Testis (tissue), 3 donors: ENCODE measurements around the gene FBXO30. TPM values are rescaled to one million over a fixed set of nuclear protein-coding genes. Genes with fewer than 3 reads are reported as not detected.

ENCODE experiments used
- DNase-seq: peaks from one replicate; pipeline ENCODE4 v3.0.0-alpha.2; 2019
- H3K27ac ChIP-seq, 2 donors: fragments of 200-600 bp; sonication (generic); one replicate each; pipeline ENCODE4 v1.5.1; 2019
- H3K27me3 ChIP-seq: fragments of 200-600 bp; sonication (generic); one replicate; pipeline ENCODE4 v1.5.1; 2019
- H3K36me3 ChIP-seq: fragments of 200-600 bp; sonication (generic); one replicate; pipeline ENCODE4 v1.5.1; 2017; ENCODE audit warnings: low read depth; ENCODE audit errors: missing control alignments
- H3K4me1 ChIP-seq: fragments of 200-600 bp; sonication (generic); one replicate; pipeline ENCODE4 v1.5.1; 2019
- H3K4me3 ChIP-seq, 2 donors: fragments of 200-600 bp; sonication (generic); one replicate each; pipeline ENCODE4 v1.5.1; 2017 to 2019
- H3K9me3 ChIP-seq: fragments of 200-600 bp; sonication (generic); one replicate; pipeline ENCODE4 v1.5.1; 2017
- POLR2A ChIP-seq: fragments of 450-650 bp; IDR thresholded peaks from one replicate; pipeline ENCODE4 v1.6.1; 2017; ENCODE audit warnings: antibody characterized with exemption, mild to moderate bottlenecking, moderate library complexity
- WGBS, 2 donors: methylation state at CpG; one replicate each; pipeline ENCODE4 v1.1.5; 2018; 5-methylcytosine and 5-hydroxymethylcytosine counted together
- intact Hi-C: fragments of 100-400 bp; cut with DNase I; formaldehyde crosslinking; loops from one replicate; pipeline ENCODE4 v1.15.1; 2023; ENCODE audit warnings: low total_unique reads
- polyA plus RNA-seq: library from polyadenylated mRNA; stranded (reverse); fragments of 350-450 nt; fragmentation: Illumina TruSeq; extraction: RNeasy Lipid Tissue Mini Kit (QIAGEN cat#74804); gene quantifications from one replicate; pipeline ENCODE4 v1.2.3, GENCODE V29; 2014; ENCODE audit warnings: low read depth, low replicate concordance; ENCODE audit not compliant: insufficient read depth
- total RNA-seq, 2 donors: library from RNA; depleted of rRNA; stranded (reverse); fragments of >200 nt; gene quantifications; one replicate each; pipeline ENCODE4 v1.2.3, GENCODE V29; 2016
- TF ChIP-seq, protein P1 (sequence below), 3 experiments: fragments of 450-650 bp in 2 of 3; fragments of 200-600 bp in 1 of 3; sonication (generic) in 1 of 3; IDR thresholded peaks; one replicate each; pipeline ENCODE4 v1.5.1; 2016 to 2019; ENCODE audit warnings: antibody characterized with exemption in 3 of 3, mild to moderate bottlenecking in 2 of 3, moderate library complexity in 1 of 3

Gene FBXO30
- total and polyA plus RNA-seq, 3 donors from 2014 or later = 10.8 to 13.4 (median 11.6) TPM

DNA sequence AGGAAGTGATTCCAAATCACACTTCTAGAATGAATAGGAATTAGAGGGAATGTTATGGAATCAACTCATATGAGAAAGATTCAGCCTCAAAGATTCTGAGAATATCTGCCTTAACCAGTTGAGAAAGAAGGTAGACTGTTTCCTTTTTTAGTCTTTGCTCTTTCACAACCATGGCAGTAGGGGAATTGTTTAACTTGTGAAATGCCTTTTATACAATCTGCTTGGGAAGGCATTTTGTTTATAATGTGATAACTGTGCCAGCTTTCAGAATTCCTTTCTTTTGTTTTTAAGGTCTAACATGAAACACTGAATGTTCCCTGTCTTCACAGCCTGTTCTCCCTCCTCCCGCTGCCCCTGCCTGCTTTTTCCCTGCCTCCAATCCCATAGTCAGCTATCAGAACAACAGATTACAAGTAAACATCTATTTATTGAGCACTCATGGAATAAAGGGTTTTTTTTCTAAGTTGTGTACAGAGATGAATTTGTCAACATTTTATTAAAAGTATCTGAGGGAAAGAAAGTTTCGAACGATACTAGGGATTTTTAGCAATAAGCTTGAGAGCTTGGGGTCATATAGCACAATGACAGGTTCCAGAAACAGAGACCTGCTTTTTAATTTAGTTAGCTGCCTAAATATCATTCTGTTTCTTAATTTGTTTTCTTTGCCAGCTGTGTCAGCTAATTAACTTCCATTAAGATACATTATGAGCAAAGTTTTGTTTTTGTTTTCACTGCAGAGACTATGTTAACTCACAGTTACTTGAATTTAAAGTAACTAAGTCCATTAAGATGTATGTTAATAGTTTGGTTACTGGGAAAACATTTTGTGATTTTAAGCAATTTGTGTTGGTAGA lies 28.3 kb upstream of the FBXO30 start:
- Histone ChIP-seq H3K9me3 (no peaks in the 10 kb centered on the region), H3K4me1 (peaks cover 8% of the 10 kb centered on the region), H3K36me3 (no peaks in the 10 kb centered on the region), H3K4me3 (no peak overlapping the region), H3K27ac (peak overlapping the region in 1 of 2 donors; percentile 32), H3K27me3 (no peaks in the 10 kb centered on the region)
- DNase-seq = no peak
- no peak for TF ChIP-seq POLR2A
- TF ChIP-seq, protein P1, sequence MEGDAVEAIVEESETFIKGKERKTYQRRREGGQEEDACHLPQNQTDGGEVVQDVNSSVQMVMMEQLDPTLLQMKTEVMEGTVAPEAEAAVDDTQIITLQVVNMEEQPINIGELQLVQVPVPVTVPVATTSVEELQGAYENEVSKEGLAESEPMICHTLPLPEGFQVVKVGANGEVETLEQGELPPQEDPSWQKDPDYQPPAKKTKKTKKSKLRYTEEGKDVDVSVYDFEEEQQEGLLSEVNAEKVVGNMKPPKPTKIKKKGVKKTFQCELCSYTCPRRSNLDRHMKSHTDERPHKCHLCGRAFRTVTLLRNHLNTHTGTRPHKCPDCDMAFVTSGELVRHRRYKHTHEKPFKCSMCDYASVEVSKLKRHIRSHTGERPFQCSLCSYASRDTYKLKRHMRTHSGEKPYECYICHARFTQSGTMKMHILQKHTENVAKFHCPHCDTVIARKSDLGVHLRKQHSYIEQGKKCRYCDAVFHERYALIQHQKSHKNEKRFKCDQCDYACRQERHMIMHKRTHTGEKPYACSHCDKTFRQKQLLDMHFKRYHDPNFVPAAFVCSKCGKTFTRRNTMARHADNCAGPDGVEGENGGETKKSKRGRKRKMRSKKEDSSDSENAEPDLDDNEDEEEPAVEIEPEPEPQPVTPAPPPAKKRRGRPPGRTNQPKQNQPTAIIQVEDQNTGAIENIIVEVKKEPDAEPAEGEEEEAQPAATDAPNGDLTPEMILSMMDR (IDR thresholded peaks at IDR 0.05) = no peak
- intact Hi-C loops = no loop called here
- WGBS, 2 donors = 45 to 51% methylated on average over 3 of the region's 3 CpGs

DNA sequence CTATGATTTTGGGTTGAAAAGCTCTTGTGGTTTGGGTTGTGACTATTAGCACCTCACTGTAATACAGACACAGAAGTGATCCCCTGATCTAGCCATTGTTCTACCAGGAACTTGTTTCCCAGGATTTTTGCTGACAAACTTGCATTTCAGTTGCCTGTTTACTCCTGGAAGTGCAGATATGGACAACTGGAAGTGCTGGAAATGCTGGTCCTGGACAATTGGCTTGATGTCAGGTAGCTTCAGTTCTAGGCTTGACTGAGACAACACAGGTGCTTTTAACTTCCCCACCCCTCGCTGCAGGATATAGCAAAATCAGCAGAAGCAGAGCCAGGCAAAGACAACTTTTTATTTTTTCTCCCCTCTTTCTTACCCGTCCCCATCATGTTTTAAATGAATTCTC lies 27.1 kb upstream of the FBXO30 start:
- Histone ChIP-seq H3K27ac (no peak overlapping the region), H3K27me3 (no peaks in the 10 kb centered on the region), H3K4me1 (peaks cover 8% of the 10 kb centered on the region), H3K4me3 (no peak overlapping the region), H3K9me3 (no peaks in the 10 kb centered on the region), H3K36me3 (no peaks in the 10 kb centered on the region)
- no peak for DNase-seq
- TF ChIP-seq POLR2A = no peak
- TF ChIP-seq, protein P1 (IDR thresholded peaks at IDR 0.05) = no peak
- intact Hi-C loops = no loop called here
- WGBS, 2 donors = 78 to 89% methylated on average over 2 of the region's 2 CpGs

DNA sequence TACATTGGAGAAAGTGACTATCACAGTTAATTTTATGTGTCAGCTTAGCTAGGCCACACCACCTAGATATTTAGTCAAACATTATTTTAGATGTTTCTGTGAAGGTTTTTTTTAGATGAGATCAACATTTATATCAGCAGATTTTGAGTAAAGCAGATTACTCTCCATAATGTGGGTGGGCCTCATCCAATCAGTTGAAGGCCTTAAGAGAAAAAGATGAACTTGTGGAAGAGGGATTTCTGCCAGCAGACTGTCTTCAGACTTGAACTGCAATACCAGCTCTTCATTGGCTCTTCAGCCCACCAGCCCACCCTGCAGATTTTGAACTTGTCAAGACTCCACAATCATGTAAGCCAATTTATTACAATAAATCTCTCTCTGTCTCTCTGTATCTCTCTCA lies 25.1 kb upstream of the FBXO30 start:
- no peak overlapping the region for H3K27ac ChIP-seq

DNA sequence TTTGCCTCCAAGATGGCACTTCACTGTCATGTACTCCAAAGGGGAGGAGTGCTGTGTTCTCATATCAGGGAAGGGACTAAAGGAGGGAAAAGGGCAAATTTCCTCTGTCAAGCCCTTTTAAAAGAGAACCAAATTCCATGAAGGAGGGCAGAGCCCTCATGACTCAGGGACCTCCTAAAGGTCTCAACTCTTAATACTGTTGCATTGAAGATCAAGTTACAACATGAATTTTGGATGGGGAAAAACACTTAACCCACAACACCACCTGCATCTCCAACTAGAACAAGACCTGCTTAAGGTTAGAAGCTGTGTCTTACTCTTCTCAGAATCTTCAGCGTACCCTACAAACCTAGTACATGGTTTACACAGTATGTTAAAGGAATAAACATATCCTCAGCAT lies 23.7 kb upstream of the FBXO30 start:
- intact Hi-C loops = no loop called here
- H3K4me3 ChIP-seq = no peak overlapping the region
- DNase-seq = no peak
- H3K27me3 ChIP-seq = no peaks in the 10 kb centered on the region
- H3K9me3 ChIP-seq = no peaks in the 10 kb centered on the region
- 100% methylated on average over 1 of the region's 1 CpG for WGBS, 2 donors
- no peak overlapping the region for H3K27ac ChIP-seq
- peaks cover 8% of the 10 kb centered on the region for H3K4me1 ChIP-seq
- no peaks in the 10 kb centered on the region for H3K36me3 ChIP-seq
- no peak for TF ChIP-seq POLR2A
- TF ChIP-seq, protein P1 (IDR thresholded peaks at IDR 0.05) = no peak

More for the DNA sequence above, 25.1 kb upstream of the FBXO30 start:
- H3K27me3 ChIP-seq = no peaks in the 10 kb centered on the region
- TF ChIP-seq, protein P1 (IDR thresholded peaks at IDR 0.05) = no peak
- TF ChIP-seq POLR2A = no peak
- intact Hi-C loops = no loop called here
- H3K4me1 ChIP-seq = peaks cover 8% of the 10 kb centered on the region
- no peak for DNase-seq
- no peaks in the 10 kb centered on the region for H3K9me3 ChIP-seq
- H3K4me3 ChIP-seq = no peak overlapping the region
- no peaks in the 10 kb centered on the region for H3K36me3 ChIP-seq

DNA sequence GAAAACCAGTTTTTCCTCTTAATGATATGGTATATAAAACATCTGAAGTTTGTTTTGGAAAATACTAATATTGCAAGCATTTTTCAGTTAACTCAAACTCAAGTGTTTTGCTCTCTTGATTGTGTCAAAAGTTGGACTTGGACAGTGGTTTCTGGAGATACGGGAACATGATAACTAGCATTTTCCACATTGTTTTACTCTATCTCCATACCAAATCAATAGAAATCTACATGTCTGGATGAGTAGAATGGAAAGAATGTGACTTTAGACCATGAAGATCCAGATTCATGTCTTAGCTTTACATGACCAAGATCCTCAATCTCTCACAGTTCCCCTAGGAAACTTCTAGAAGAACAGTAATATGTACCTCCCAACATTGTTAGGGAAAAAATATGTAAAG lies 22.2 kb upstream of the FBXO30 start:
- intact Hi-C loops = no loop called here
- WGBS, 2 donors = 94 to 100% methylated on average over 1 of the region's 1 CpG
- Histone ChIP-seq H3K27me3 (no peaks in the 10 kb centered on the region), H3K4me3 (no peak overlapping the region), H3K27ac (no peak overlapping the region), H3K9me3 (no peaks in the 10 kb centered on the region), H3K36me3 (no peaks in the 10 kb centered on the region), H3K4me1 (no peaks in the 10 kb centered on the region)
- TF ChIP-seq, protein P1 (IDR thresholded peaks at IDR 0.05) = no peak
- no peak for TF ChIP-seq POLR2A
- no peak for DNase-seq
